Stimulated activated CD8-positive, alpha-beta memory T cell treated with anti-CD3 and anti-CD28 coated beads, Interleukin-12 subunit alpha, Interleukin-12 subunit beta, amount 100 ng/mL, for 1 hour (primary cell): ENCODE data around the gene MMP25.
A peak's percentile ranks its signal among the peaks of the same experiment; 100 is the strongest.

ENCODE experiments used
- DNase-seq: peaks from one replicate; pipeline ENCODE4 v3.0.0-alpha.2; 2020; ENCODE audit warnings: low read depth

Gene MMP25

DNA sequence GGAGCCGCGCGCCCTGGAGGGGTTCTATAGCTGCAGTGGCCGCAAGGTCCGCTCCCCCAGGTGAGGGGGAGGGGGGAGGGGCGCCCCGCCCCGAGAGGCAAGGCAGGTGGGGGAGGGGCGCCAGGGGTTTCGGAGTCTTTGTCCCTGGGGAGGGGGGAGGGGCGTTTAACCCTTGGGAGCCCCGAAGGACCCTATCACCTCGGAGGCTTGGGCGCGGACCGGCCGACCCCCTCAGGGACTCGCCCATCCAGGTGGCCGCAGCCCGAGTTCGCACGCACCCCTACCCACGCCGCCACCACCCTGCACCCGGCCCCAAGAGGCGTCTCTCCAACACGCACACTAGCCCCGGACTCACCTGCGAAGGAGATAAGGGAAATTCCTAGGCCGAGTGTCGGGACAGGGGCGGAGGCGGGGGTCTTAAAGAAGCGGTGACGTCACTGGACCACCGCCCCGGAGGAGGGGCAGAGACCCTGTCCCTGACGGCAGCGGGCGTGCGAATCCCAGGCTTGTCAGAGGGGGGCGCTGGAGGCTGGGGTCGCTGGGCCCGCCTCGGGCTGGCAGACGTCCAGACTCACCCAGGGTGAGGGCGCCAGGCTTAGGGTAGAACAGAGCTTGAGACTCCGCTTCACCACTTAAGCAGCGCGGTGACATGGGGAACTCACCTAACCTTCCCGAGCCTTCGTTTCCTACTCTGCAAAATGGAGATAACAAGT, 28.4 kb upstream of the MMP25 start, which contains the start of gene CLDN6:
TSS of gene CLDN6 (minus strand) at position 390 of the 713 bp plus-strand sequence. CDS start 2,162 bp downstream, outside the sequence.
- DNase-seq, result no peak

DNA sequence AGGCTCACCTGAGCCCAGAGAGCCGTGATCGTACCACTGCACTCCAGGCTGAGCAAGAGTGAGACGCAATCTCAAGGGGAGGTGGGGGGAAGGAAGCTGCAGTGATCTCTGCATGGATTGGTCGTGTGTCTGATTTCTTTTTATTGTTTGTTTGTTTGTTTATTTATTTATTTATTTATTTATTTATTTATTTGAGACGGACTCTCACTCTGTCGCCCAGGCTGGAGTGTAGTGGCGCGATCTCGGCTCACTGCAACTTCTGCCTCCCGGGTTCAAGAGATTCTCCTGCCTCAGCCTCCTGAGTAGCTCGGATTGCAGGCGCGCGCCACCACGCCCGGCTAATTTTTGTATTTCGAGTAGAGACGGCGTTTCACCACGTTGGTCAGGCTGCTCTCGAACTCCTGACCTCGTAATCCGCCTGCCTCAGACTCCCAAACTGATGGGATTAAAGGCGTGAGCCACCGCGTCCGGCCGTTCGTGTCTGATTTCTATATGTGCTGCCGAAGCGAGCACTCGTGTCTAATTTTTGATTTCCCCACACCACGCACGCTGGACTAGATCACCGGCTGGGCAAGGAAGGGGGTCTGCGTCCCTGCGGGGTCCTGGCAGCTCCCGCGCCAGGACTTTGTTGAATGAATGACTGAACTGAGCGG, 26.6 kb upstream of the MMP25 start:
- no peak for DNase-seq

DNA sequence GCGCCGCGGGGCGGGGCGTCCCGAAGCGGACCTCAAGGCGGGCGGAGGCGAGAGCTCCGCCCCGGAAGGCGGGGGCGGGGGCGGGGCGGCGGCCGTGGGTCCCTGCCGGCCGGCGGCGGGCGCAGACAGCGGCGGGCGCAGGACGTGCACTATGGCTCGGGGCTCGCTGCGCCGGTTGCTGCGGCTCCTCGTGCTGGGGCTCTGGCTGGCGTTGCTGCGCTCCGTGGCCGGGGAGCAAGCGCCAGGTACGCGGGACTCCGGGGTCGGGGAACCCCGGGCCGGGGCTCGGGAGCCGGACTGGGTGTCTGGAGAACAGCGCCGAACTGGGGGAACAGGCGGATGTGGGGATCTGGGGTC, 26.1 kb upstream of the MMP25 start, which contains the start of gene TNFRSF12A:
TSS of gene TNFRSF12A (plus strand) at position 122 of the 357 bp plus-strand sequence. CDS start at position 152, 30 bp downstream.
- peak; percentile 50 for DNase-seq

DNA sequence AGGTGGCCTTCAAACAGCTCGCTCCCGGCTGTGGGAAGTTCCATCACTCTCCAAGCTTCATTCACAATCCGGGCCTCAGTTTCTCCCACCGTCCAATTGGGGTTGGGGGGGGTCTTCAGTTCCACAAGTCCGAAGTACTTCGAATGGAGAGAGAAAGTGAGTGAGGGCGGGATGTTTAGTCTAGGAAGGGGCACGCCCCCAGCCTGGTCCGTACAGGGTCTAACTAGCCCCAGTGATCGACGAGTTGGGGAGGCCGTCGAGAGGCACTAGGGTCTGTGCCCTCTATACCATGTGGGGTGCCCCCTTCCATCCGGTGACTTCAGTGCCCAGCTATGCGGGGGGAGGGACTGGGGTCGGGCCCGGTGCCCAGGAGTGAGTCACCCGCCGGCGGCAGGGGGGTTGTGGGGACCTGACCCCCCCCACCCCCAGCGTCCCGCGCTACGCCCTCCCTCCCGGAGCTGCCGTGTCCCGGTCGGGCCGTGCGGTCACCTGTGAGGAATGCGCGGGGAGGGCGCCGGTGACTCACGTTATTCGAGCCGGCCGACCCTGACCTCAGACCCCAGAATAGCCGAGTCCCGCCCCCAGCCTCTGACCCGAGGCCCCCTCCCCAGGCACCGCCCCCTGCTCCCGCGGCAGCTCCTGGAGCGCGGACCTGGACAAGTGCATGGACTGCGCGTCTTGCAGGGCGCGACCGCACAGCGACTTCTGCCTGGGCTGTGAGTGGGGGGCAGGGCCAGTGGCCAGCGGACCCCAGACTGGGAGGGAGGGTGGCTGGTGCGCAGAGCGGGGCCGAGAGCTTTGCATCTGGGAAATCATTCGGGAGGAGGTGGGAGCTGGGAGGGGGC, 25.5 kb upstream of the MMP25 start:
- DNase-seq, result peak; percentile 52

DNA sequence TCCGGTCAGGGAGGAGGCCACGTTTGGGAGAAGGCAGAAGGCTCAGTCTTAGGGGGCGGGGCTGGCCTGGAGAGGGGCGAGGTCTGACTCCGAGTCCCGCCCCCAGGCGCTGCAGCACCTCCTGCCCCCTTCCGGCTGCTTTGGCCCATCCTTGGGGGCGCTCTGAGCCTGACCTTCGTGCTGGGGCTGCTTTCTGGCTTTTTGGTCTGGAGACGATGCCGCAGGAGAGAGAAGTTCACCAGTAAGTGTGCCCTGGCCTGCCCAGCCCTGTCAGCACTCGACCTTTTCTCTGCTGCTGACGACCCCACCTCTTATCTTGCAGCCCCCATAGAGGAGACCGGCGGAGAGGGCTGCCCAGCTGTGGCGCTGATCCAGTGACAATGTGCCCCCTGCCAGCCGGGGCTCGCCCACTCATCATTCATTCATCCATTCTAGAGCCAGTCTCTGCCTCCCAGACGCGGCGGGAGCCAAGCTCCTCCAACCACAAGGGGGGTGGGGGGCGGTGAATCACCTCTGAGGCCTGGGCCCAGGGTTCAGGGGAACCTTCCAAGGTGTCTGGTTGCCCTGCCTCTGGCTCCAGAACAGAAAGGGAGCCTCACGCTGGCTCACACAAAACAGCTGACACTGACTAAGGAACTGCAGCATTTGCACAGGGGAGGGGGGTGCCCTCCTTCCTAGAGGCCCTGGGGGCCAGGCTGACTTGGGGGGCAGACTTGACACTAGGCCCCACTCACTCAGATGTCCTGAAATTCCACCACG, 24.7 kb upstream of the MMP25 start:
- peak; percentile 62 for DNase-seq

DNA sequence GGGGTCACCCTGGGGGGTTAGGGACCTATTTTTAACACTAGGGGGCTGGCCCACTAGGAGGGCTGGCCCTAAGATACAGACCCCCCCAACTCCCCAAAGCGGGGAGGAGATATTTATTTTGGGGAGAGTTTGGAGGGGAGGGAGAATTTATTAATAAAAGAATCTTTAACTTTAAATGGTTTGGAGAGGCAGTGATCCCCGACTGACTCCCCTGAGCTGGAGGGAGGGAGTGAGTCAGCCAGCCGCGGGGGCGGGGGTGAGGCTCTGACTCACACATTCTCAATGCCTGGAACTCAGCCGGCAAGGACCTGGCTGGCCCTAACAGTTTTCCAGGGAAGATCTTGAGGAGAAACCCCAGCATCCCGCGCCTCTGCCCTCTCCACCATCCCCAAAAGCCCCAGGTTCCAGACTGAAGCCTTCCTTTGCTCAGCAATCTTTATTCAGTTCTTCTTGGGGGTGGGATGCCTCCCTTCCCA, 24.1 kb upstream of the MMP25 start:
- peak; percentile 86 for DNase-seq

DNA sequence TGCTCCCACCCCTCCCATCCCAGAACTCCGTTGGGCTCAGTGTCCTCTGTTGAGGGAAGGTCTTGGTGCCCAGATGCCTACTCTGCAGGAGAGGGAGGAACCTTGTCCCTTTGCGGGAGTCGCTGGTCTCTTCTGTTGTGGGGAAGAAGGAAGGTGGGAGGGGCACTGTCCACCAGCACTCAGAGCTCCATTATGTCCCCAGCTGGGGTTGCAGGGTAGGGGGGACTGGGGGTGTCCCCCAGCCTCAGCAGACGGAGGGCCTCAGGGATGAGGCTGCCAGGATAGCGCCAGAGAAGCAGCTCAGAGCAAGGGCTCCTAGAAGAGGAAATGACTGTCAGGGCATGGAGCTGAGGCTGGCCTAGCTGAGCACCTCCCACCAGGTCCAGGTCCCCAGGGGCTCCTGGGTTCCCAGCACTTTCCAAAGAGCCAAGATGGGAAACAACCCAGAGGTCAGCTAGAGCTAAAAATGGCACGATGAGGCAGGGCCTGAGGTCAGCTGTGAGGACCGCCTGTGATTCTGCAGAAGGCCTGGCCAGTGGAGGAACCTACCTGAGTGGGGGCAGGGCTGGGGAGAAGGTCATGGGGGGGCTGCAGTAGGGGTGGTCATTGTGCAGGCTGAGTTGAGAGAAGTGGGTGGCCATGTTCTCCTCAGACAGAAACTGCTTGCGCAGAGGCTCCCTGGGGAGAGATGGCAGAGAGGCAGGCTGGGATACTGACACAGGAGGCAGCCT, 23.5 kb upstream of the MMP25 start:
- DNase-seq, result no peak

DNA sequence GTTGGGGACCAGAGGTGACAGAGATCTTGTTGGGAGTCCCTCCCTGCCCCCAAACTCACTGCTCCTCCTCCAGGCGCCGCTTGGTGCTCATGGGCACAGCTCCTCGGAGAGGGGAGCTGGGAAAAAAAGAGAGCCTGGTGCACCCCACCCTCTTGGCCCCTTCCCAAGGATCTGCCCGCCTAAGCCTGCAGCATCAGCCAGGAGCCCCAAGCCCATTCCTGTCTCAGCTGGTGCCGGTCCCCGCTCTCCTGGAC, 23.0 kb upstream of the MMP25 start:
- DNase-seq, result no peak

DNA sequence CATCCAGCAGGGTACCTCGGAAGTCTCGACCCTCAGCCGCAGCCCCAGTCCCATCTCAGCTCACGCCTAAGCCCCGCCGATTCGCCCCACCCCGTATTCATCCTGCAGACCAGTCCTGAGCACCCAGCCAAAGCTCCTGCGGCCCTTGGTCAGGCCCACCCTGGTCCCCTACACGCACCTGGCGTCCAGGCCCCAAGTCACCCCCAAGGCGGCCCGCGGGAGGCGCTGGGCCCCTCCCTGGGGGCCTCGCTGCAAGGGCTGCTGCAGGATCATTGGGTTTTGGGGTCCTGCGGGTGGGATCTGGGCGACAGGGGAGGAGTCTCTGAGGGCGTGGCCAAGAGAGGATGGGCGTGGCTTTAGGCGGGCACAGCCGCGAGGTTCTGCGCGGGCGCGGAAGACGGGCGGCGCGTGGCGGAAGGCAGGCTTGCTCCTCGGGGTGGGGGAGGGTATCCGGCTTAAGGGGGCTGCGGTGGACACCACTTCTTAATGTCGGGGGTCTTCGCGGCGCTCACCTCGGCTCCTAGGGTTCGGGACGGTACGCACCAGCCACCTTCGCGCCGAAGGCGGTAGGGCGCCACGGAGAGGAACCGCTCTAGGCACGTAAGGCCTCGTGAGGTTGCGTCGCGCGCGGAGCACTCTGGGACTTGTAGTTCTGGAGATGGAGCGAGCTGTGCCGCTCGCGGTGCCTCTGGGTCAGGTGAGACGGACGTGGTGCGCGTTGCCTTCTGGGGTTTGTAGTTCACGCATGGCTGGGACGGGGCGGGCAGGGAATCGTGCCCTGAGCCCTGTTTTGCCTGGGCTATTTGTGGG, 22.5 kb upstream of the MMP25 start, which contains the start of the genes HCFC1R1 and THOC6:
TSS of gene HCFC1R1 (minus strand) at position 274 of the 810 bp plus-strand sequence. CDS start at position 273, 1 bp downstream.
TSS of gene THOC6 (plus strand) at position 367 of the 810 bp plus-strand sequence. CDS start at position 659, 292 bp downstream.
- DNase-seq, result peak; percentile 90

DNA sequence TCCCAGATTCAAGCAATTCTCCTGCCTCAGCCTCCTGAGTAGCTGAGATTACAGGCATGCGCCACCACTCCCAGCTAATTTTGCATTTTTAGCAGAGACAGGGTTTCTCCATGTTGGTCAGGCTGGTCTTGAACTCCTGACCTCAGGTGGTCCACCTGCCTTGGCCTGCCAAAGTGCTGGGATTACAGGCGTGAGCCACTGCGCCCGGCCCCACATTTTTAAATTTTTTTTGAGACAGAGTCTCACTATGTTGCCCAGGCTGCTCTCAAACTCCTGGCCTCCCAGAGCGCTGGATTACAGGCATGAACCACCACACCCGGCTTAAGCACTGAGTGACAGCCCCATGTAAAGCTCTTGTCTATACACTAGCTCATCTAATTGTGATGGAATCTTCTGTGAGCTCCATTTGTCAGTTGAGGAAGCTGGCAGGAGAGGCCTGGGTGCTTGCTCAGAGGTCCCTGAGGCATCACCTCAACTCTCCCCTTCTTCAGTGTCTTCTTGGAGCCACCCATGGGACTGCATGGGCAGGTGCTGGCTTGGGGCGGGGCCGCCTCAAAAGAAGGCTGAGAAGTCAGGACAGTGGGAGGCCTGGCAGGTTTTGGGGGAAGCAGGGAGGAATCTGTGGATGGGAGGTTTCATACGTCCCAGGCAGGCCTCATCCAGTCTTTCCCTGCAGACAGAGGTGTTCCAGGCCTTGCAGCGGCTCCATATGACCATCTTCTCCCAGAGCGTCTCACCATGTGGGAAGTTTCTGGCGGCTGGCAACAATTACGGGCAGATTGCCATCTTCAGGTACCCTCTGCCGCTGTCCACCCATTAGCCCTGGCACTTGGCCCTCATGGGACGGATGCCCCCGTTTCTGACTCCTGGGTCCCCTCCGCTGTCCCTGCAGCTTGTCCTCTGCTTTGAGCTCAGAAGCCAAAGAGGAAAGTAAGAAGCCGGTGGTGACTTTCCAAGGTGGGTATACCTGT, 21.0 kb upstream of the MMP25 start:
- no peak for DNase-seq

DNA sequence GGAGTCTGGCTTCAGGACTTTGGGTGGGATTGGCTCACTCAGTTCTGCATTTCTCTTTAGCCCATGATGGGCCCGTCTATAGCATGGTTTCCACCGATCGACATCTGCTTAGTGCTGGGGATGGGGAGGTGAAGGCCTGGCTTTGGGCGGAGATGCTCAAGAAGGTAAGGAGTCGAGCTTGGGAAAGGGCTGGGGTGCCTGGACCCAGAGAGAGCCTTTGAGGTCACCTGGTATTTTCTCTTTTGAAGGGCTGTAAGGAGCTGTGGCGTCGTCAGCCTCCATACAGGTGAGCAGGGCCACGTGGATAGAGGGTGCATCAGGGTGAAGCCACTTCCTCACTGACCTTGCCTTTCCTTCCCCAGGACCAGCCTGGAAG, 20.4 kb upstream of the MMP25 start:
- no peak for DNase-seq

DNA sequence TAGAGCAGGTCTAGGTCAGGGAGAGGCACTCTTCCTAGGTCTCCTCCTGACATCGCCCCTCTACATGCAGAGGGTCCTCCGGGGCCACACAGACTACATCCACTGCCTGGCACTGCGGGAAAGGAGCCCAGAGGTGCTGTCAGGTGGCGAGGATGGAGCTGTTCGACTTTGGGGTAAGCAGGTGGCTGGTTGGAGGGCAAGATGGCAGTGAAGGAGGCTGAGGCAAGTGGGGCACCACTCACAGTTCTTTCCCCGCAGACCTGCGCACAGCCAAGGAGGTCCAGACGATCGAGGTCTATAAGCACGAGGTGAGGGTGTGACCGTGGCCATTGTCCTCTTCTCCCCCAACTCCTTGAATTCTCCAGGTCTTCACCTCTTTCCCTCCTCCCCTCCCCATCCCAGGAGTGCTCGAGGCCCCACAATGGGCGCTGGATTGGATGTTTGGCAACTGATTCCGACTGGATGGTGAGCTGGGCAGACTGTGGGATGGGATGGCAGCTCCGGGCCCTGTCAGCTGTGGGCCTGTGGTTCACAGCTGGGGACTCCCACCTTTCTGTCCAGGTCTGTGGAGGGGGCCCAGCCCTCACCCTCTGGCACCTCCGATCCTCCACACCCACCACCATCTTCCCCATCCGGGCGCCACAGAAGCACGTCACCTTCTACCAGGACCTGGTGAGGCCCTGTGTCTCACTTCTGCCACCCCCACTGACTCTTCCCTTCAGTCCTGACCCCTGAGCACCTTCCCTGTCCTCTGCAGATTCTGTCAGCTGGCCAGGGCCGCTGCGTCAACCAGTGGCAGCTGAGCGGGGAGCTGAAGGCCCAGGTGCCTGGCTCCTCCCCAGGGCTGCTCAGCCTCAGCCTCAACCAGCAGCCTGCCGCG, 19.5 kb upstream of the MMP25 start:
- DNase-seq, result no peak

DNA sequence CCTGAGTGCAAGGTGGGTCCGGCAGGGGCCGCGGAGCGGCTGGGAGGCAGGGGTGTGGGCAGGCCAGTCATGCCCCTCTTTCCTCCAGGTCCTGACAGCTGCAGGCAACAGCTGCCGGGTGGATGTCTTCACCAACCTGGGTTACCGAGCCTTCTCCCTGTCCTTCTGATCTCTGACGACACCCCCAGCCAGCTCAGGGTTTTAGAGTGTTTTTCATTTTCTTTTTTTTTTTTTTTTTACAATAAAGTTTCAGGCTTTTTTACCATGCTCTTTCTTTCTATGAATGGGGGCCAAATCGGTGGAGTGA, 18.9 kb upstream of the MMP25 start:
- DNase-seq, result no peak

DNA sequence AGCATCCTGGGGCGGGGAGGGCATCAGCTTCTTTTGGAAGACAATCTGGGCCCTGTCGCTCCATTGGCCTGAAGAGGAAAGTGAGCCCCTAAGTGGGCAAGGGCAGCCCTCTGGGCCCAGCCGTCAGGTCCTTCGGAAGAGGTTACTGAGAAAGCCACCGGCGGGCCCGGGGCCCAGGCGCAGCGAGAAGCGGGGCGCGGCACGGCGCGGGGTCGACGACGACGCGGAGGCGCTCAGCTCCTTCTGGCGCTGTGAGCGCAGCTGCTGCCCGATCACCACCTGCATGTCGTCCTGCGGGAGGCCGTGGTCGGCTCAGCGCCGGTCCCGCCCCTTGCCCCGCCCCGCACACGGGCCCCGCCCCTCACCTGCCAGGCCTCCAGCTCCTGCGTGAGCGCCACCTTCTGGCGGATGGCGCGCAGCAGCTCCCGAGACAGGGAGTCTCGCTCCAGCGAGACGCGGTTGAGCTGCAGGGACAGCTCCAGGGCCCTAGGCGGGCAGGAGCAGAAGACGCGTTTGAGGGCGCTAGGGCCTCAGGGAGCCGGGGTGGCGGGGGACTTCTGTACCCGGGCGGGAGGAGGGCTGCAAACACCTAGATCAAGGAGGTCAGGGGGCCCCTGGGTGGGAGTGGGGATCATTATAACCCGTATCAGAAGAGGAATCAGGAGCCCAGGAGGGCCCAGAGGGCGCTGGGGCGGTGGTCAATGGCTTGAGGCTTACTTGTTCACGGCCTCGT, 18.2 kb upstream of the MMP25 start:
- DNase-seq, result peak; percentile 77

DNA sequence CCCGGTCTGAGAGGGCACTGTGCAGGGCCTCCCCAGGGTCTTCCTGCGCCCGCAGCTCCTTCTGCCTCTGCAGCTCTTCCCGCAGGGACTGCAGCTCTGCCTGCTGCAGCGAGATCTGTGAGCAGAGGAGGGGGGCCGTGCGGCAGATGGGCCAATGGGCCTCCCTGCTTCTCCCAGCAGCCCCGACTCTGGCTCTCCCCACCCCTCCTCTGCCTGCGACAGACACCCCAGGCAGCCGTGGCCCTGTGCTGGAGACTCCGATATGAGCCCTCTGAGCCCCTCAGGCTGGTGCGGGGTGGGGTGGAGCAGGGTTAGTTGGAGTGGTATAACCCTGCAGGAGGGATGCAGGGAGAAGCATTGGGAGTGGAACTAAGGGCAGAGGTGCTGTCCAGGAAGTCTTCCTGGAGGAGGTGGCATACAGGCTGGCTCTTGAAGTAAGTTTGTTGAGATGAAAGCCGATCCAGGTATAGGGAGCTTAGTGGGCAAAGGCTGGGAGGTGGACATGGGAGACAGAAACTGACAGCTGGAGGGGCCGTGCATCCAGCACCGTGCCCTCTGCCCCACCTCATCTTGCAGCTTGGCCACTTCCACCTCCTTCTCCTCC, 17.5 kb upstream of the MMP25 start:
- no peak for DNase-seq

DNA sequence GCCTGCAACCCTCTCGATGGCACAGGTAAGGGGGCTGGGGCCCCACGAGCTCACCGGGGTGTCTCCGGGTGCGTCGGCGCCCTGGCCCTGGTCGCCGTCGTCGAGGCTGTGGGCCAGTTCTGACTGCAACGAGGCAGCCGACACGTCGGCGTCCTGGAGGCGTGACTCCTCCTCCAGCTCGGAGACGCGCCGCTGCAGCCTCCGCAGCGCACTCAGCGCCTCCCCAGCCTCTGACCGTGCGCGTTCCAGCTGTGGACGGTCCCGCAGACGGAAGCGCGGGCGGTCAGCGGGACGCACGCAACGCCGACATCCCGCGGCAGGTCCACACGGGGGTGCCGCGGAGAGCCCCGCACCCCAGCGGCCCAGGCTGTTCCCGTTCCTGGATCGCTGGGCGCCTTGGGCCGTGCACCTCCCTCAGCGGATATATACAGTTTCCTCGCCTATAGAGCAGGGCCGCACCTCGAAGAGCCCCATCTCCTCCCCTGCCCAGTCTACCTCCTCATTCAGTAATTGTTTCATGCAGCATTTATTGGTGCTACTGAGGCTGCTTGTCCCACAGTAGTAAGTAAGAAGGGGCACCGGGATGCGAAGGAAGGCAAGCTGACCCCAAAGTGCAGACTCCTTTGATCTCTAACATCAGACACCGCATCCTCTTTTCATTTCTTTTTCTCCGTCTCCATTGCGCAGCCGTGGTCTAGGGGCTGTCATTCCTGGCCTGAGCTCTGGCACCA, 16.7 kb upstream of the MMP25 start:
- DNase-seq, result no peak
